Endodermal cell (in vitro differentiated cells): Measurements from ENCODE around the gene CNIH2. TPM values are rescaled to one million over a fixed set of nuclear protein-coding genes. Genes with fewer than 3 reads are reported as not detected.
"Not testable (repeated sequence)": the region's sequence is repeated elsewhere in the genome, so short reads cannot be mapped to it uniquely, and the experiment has no call there.

ENCODE experiments used
- DNase-seq: peaks from one replicate; pipeline ENCODE4 v3.0.0-alpha.2; 2017
- H3K27ac ChIP-seq: 2 replicates; pipeline ENCODE4 v1.5.1; 2013; ENCODE audit warnings: mild to moderate bottlenecking, low read depth, low read length, moderate library complexity
- H3K27me3 ChIP-seq: 2 replicates; pipeline ENCODE4 v1.6.1; 2013; ENCODE audit warnings: mild to moderate bottlenecking, low read length, moderate library complexity; ENCODE audit not compliant: insufficient read depth, control insufficient read depth, poor library complexity, severe bottlenecking
- H3K36me3 ChIP-seq: 2 replicates; pipeline ENCODE4 v1.7.0; 2013; ENCODE audit warnings: mild to moderate bottlenecking, low read length, moderate library complexity; ENCODE audit not compliant: control insufficient read depth, insufficient read depth
- H3K4me1 ChIP-seq: one replicate; pipeline ENCODE4 v1.7.0; 2013; ENCODE audit warnings: low read length; ENCODE audit not compliant: control insufficient read depth, insufficient read depth
- H3K4me3 ChIP-seq: 2 replicates; pipeline ENCODE4 v1.5.1; 2013; ENCODE audit warnings: mild to moderate bottlenecking, low read length, moderate library complexity
- H3K9ac ChIP-seq: 2 replicates; pipeline ENCODE4 v1.6.1; 2013; ENCODE audit warnings: mild to moderate bottlenecking, low read length, moderate library complexity; ENCODE audit not compliant: poor library complexity, severe bottlenecking; ENCODE audit errors: extremely low read depth
- H3K9me3 ChIP-seq: 2 replicates; pipeline ENCODE4 v1.6.1; 2013; ENCODE audit warnings: mild to moderate bottlenecking, low read length, moderate library complexity; ENCODE audit not compliant: control insufficient read depth
- H3K27ac Mint-ChIP-seq: 2 replicates; pipeline ENCODE4 v1.8.0; 2020; ENCODE audit warnings: mixed read lengths
- H3K27me3 Mint-ChIP-seq: 2 replicates; pipeline ENCODE4 v1.8.0; 2021; ENCODE audit warnings: mild to moderate bottlenecking, mixed read lengths; ENCODE audit not compliant: insufficient read depth
- H3K36me3 Mint-ChIP-seq: 2 replicates; pipeline ENCODE4 v1.8.0; 2020; ENCODE audit warnings: low read depth, mixed read lengths
- H3K4me1 Mint-ChIP-seq: 2 replicates; pipeline ENCODE4 v1.8.0; 2020; ENCODE audit warnings: mixed read lengths
- H3K4me3 Mint-ChIP-seq: 2 replicates; pipeline ENCODE4 v1.8.0; 2020; ENCODE audit warnings: mild to moderate bottlenecking, moderate library complexity, mixed read lengths
- H3K9me3 Mint-ChIP-seq: 2 replicates; pipeline ENCODE4 v1.8.0; 2020; ENCODE audit warnings: mild to moderate bottlenecking, mixed read lengths
- CTCF ChIP-seq: fragments of 200-600 bp; sonication (generic); conservative IDR thresholded peaks from 2 replicates; pipeline ENCODE4 v1.5.0; 2021; ENCODE audit warnings: antibody characterized with exemption, mild to moderate bottlenecking
- WGBS, 2 experiments: methylation state at CpG; one replicate each; pipeline versions ENCODE4 v1.1.5 to v1.1.7; 2013; ENCODE audit warnings: missing lambda C conversion rate in 2 of 2, mixed read lengths in 1 of 2; ENCODE audit not compliant: insufficient coverage in 1 of 2, insufficient read length in 1 of 2; 5-methylcytosine and 5-hydroxymethylcytosine counted together
- total RNA-seq, 2 donors: library from RNA; stranded (reverse); fragmentation: NEBNext Ultra II Directional in 1 of 2; extraction: Animal tissue kit (Norgen Biotek cat#: 25700) in 1 of 2; gene quantifications; 2 replicates in 1 of 2; 3 replicates in 1 of 2; pipeline ENCODE4 v1.2.1, GENCODE V29; 2021

CNIH2 gene
- total RNA-seq, 2 donors from 2014 or later, result 3.5 to 3.8 TPM

- no peak for TF ChIP-seq CTCF
- no peak overlapping the region for H3K4me3 Mint-ChIP-seq
These were observed 1.9 kb upstream of the CNIH2 start for GRCh38 chr11:66275984-66276612.

GRCh38 chr11:66276619-66277018, 1.4 kb upstream of the CNIH2 start:
- H3K4me1 ChIP-seq, DNase-seq, H3K9ac ChIP-seq, H3K4me1 Mint-ChIP-seq, H3K27ac ChIP-seq, H3K4me3 ChIP-seq, H3K4me3 Mint-ChIP-seq, H3K27ac Mint-ChIP-seq, H3K9me3 ChIP-seq, H3K9me3 Mint-ChIP-seq: not testable (repeated sequence)
- Mint-ChIP-seq H3K36me3 (peaks cover 33% of the 10 kb centered on the region), H3K27me3 (peaks cover 30% of the 10 kb centered on the region)
- H3K36me3 ChIP-seq, result peaks cover 32% of the 10 kb centered on the region
- 84% methylated on average over 13 of the region's 13 CpGs; no CpG with 5 or more reads in 1 of the 2 experiments for WGBS, 2 experiments
- H3K27me3 ChIP-seq, result peaks cover 14% of the 10 kb centered on the region

More at GRCh38 chr11:66275984-66276612, 1.9 kb upstream of the CNIH2 start:
- peaks cover 34% of the 10 kb centered on the region for H3K36me3 Mint-ChIP-seq
- peaks cover 25% of the 10 kb centered on the region for H3K27me3 Mint-ChIP-seq
- H3K4me1 Mint-ChIP-seq, result no peaks in the 10 kb centered on the region
- no peaks in the 10 kb centered on the region for H3K9me3 Mint-ChIP-seq
- H3K9ac ChIP-seq, result no peak overlapping the region
- H3K4me3 ChIP-seq, result no peak overlapping the region
- H3K27me3 ChIP-seq, result peaks cover 14% of the 10 kb centered on the region
- peaks cover 35% of the 10 kb centered on the region for H3K36me3 ChIP-seq
- no peak for DNase-seq
- H3K9me3 ChIP-seq, result no peaks in the 10 kb centered on the region
- H3K4me1 ChIP-seq, result no peaks in the 10 kb centered on the region
- H3K27ac ChIP-seq, result no peak overlapping the region
- H3K27ac Mint-ChIP-seq, result no peak overlapping the region
- WGBS, 2 experiments, result 97 to 98% methylated on average over 11 to 14 of the region's 14 CpGs

- not testable (repeated sequence) for H3K27ac Mint-ChIP-seq, H3K4me3 Mint-ChIP-seq, H3K4me1 Mint-ChIP-seq, H3K4me3 ChIP-seq, DNase-seq, H3K27ac ChIP-seq, H3K9ac ChIP-seq, H3K9me3 Mint-ChIP-seq, H3K4me1 ChIP-seq, H3K9me3 ChIP-seq
- peaks cover 14% of the 10 kb centered on the region for H3K27me3 ChIP-seq
- peaks cover 29% of the 10 kb centered on the region for H3K36me3 Mint-ChIP-seq
- WGBS, 2 experiments, result 92 to 100% methylated on average over 3 to 4 of the region's 4 CpGs
- H3K36me3 ChIP-seq, result peaks cover 28% of the 10 kb centered on the region
- peaks cover 30% of the 10 kb centered on the region for H3K27me3 Mint-ChIP-seq
These were observed 911 bp upstream of the CNIH2 start for GRCh38 chr11:66277064-66277463.

- Histone ChIP-seq H3K4me3 (no peak overlapping the region), H3K27me3 (peaks cover 14% of the 10 kb centered on the region), H3K9me3 (no peaks in the 10 kb centered on the region), H3K9ac (no peak overlapping the region), H3K27ac (peak overlapping the region; percentile 78), H3K4me1 (peaks cover 3% of the 10 kb centered on the region), H3K36me3 (peaks cover 13% of the 10 kb centered on the region)
- Mint-ChIP-seq H3K27me3 (peaks cover 30% of the 10 kb centered on the region), H3K4me1 (no peaks in the 10 kb centered on the region), H3K9me3 (no peaks in the 10 kb centered on the region), H3K4me3 (peak overlapping the region; percentile 43), H3K36me3 (peaks cover 14% of the 10 kb centered on the region), H3K27ac (no peak overlapping the region)
- no peak for DNase-seq
- no peak for TF ChIP-seq CTCF
- 0 to 3% methylated on average over 9 to 36 of the region's 45 CpGs for WGBS, 2 experiments
These were observed 552 bp downstream of the CNIH2 start for GRCh38 chr11:66278363-66279091.
